ENCODE results near the gene IKBKG. TPM values are rescaled to one million over a fixed set of nuclear protein-coding genes. Genes with fewer than 3 reads are reported as not detected.
"Not testable (repeated sequence)": the region's sequence is repeated elsewhere in the genome, so short reads cannot be mapped to it uniquely, and the experiment has no call there.

IKBKG gene
- total RNA-seq, 2 experiments from 2014 or later, result 51.1 to 56.0 TPM

DNA sequence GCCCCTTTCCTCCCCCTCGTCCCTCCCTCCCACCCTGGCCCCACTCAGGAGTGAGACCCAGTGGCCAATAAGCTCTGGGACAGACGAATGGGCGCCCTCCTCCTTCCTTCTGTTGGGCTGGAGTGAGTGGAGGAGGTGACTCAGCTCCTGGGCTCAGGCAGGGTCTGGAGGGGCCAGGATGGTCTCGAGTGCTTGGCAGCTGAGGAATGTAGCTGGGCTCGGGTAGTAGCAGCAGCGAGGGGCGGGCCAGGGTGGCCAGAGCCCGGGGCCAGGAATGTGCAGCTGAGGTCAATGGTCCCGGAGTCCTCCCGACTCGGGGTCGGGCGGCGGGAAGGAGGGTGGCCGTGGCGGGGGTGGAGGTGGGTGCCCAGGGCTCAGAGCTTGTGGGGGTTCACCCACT is 15.8 kb upstream of the IKBKG start:
- Mint-ChIP-seq H3K27ac (no peak overlapping the region), H3K36me3 (ENCODE audit: low read depth) (peaks cover 29% of the 10 kb centered on the region), H3K27me3 (ENCODE audit: low read depth) (no peaks in the 10 kb centered on the region), H3K4me1 (ENCODE audit: low read depth) (peaks cover 17% of the 10 kb centered on the region), H3K4me3 (no peak overlapping the region), H3K9me3 (ENCODE audit: insufficient read depth) (no peaks in the 10 kb centered on the region)
- ATAC-seq, result no peak
- ChIA-PET POLR2A (no interaction called here), CTCF (no interaction called here)
- no peak for DNase-seq

DNA sequence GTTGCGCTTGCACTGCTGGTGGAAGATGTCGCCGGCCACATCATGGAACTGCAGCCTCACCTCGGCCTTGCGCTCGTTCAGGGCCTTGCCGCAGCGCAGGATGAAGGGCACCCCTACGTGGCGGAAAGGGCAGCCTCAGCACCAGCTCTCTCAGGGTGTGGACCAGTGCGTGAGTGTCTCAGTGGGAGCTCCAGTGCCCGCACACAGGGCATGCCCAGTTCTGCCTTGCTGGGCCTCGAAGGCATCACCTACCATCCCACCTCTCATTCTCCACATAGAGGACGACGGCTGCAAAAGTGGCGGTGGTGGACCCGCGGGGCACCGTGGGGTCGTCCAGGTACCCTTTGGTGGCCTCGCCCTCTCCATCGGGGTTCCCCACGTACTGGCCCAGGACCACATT is 14.7 kb upstream of the IKBKG start:
- Mint-ChIP-seq H3K27ac (no peak overlapping the region), H3K27me3 (ENCODE audit: low read depth) (no peaks in the 10 kb centered on the region), H3K4me3 (no peak overlapping the region), H3K36me3 (ENCODE audit: low read depth) (peaks cover 29% of the 10 kb centered on the region), H3K9me3 (ENCODE audit: insufficient read depth) (no peaks in the 10 kb centered on the region), H3K4me1 (ENCODE audit: low read depth) (peaks cover 7% of the 10 kb centered on the region)
- no peak for DNase-seq
- ATAC-seq, result no peak
- POLR2A ChIA-PET, result interaction anchor here (0.9 kb wide), 1 partner anchor 135 kb away, joined by 3 read pairs; no protein-coding TSS in a partner anchor
- CTCF ChIA-PET, result interaction anchor here (1.6 kb wide), 1 partner anchor 159 kb away, joined by 10 read pairs; the partner anchor contains the start of gene FLNA

DNA sequence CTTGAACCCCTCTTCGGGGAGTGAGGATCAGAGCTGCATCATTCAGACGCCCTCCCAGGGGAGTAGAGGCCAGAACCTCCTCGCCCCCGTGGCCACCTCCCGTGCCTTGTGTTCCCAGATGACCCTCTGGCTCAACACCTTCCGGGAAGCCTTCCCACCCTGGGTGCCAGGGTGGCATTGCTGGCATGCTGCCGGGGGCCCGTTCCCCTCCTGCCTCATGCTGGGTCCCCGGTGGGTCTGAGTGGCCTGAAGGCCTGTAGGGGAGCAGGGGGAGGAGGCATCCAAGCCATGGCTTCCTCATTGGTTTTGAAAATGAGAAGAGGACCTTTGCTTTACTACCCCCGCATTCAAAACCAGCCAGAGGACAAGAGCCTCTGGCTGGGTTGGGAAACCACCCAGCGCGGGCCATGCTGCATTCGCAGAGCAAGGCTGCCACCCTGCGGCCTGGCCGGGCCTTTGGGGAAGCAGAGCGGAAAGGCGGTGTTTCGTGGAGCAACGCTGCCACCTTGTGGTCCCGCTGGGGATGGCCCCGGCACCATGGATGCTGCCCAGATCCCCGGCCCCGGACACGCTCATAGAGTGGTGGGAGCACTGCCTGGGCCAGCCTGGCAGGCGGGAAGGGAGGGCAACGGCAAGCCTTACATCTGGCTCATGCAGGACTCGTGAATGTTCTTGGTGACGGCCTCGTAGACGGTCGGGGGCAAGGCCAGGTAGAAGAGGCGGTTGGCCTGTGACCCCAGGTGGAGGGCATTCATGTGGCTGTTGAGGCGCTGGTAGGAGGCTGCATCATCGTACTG is 12.7 kb upstream of the IKBKG start:
- CTCF ChIA-PET, result interaction anchor here (0.8 to 1.8 kb wide), 8 partner anchors 8 to 161 kb away, joined by 3 to 10 read pairs (median 4); partner anchors contain the start of genes FLNA, RPL10 and SLC10A3
- peaks cover 35% of the 10 kb centered on the region for H3K36me3 Mint-ChIP-seq (ENCODE audit: low read depth)
- H3K27ac Mint-ChIP-seq, result peak overlapping the region; percentile 66
- POLR2A ChIA-PET, result interaction anchor here (2.6 kb wide), 1 partner anchor 136 kb away, joined by 9 read pairs; the partner anchor contains the start of gene RPL10
- peak; percentile 89 for DNase-seq
- peaks cover 14% of the 10 kb centered on the region for H3K4me1 Mint-ChIP-seq (ENCODE audit: low read depth)
- H3K27me3 Mint-ChIP-seq (ENCODE audit: low read depth), result no peaks in the 10 kb centered on the region
- ATAC-seq, result peak; percentile 97
- no peaks in the 10 kb centered on the region for H3K9me3 Mint-ChIP-seq (ENCODE audit: insufficient read depth)
- no peak overlapping the region for H3K4me3 Mint-ChIP-seq

DNA sequence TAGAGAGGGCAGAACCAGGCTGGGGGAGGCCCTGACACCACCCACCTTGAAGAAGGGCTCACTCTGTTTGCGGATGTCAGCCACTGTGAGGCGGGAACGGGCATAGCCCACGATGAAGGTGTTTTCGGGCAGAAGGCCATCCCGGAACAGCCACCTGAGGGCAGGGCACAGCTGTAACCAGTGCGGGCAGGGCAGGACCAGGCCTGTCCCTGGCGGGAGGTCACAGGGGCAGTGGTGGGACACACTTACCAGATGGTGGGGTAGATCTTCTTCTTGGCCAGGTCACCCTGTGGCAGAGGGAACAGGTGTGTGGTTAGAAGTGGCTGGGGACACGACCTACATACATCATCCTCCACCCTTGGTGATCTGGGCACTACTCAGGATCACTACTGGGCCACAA is 11.5 kb upstream of the IKBKG start:
- no peak for ATAC-seq
- no peaks in the 10 kb centered on the region for H3K27me3 Mint-ChIP-seq (ENCODE audit: low read depth)
- no peak overlapping the region for H3K4me3 Mint-ChIP-seq
- CTCF ChIA-PET, result interaction anchor here (1.0 to 1.1 kb wide), 2 partner anchors 137 to 162 kb away, joined by 3 to 5 read pairs; no protein-coding TSS in a partner anchor
- no peaks in the 10 kb centered on the region for H3K9me3 Mint-ChIP-seq (ENCODE audit: insufficient read depth)
- DNase-seq, result no peak
- H3K4me1 Mint-ChIP-seq (ENCODE audit: low read depth), result peaks cover 14% of the 10 kb centered on the region
- no peak overlapping the region for H3K27ac Mint-ChIP-seq
- POLR2A ChIA-PET, result interaction anchor here (2.6 kb wide), 1 partner anchor 137 kb away, joined by 9 read pairs; the partner anchor contains the start of gene RPL10
- peaks cover 33% of the 10 kb centered on the region for H3K36me3 Mint-ChIP-seq (ENCODE audit: low read depth)

DNA sequence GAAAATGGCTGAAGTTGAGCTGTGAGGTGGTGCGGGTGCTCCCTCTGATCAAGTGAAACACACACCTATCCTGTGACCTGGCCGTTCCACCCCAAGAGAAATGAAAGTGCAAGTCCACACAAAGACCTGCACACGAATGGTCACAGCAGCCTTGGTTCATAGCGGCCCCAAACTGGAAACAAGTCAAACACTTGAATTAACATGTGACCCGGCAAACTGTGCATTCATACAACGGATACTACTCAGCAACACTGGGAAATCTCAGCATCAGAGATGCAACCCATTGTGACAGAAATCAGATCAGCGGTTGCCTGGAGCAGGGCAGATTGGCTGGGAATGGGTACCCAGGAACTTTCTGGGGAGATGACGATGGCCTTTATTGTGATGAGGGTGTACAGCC is 8.3 kb upstream of the IKBKG start:
- ATAC-seq, result no peak
- Mint-ChIP-seq H3K27me3 (ENCODE audit: low read depth) (no peaks in the 10 kb centered on the region), H3K4me3 (no peak overlapping the region), H3K9me3 (ENCODE audit: insufficient read depth) (no peaks in the 10 kb centered on the region), H3K4me1 (ENCODE audit: low read depth) (peaks cover 34% of the 10 kb centered on the region), H3K36me3 (ENCODE audit: low read depth) (peaks cover 32% of the 10 kb centered on the region), H3K27ac (peak overlapping the region; percentile 43)
- POLR2A ChIA-PET, result no interaction called here
- CTCF ChIA-PET, result interaction anchor here (1.1 kb wide), 1 partner anchor 165 kb away, joined by 4 read pairs; no protein-coding TSS in a partner anchor
- no peak for DNase-seq

DNA sequence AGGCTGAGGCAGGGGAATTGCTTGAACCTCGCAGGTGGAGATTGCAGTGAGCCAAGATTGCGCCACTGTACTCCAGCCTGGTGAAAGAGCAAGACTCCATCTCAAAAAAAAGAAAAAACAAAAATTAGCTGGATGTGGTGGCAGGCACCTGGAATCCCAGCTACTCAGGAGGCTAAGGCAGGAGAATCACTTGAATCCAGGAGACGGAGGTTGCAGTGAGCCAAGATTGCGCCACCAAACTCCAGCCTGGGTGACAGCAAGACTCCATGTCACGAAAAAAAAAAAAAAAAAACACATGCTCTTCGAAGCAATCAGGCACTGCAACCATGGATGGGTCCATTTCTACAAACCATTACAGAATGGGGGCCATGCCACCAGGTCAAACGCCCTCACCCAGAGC is 7.1 kb upstream of the IKBKG start:
- POLR2A ChIA-PET, result interaction anchor here (1.0 to 1.3 kb wide), 2 partner anchors 13 to 141 kb away, joined by 3 read pairs; no protein-coding TSS in a partner anchor
- H3K9me3 Mint-ChIP-seq (ENCODE audit: insufficient read depth); H3K27me3 Mint-ChIP-seq (ENCODE audit: low read depth); H3K27ac Mint-ChIP-seq; CTCF ChIA-PET; H3K4me3 Mint-ChIP-seq; DNase-seq; ATAC-seq: not testable (repeated sequence)
- Mint-ChIP-seq H3K36me3 (ENCODE audit: low read depth) (peaks cover 33% of the 10 kb centered on the region), H3K4me1 (ENCODE audit: low read depth) (peaks cover 36% of the 10 kb centered on the region)

DNA sequence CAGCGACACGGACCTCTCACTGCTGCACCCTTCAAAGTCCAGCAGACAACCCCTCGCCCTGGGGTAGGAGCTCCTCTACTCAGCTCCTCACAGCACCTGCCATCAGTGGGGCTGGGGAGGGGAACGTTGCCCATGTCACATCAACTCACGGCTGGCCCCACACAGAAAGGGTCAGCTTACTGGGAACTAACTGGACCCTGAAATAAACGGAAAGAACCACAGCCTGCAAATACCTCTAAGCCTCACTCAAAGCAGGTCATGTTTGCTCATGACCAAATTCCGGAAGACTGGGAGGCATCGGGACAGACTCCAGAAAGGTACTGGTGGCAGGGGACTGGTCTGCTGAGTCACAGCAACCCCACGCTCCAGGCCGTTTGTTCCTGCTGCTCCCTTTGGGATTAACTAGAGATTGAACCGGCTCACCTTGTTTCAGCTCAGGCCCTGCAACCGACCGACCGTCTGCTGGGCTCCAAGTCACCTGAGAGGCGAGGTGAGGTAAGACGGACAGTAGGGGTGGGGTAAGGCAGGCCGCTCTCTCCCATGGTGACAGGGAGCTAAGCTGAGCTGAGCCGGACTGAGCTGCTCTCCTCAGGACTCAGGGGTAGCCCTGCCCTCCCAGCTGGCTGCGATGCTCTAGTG is 6.4 kb upstream of the IKBKG start:
- ATAC-seq (no peak), DNase-seq (no peak)
- Mint-ChIP-seq H3K27ac (peak overlapping the region; percentile 55), H3K9me3 (ENCODE audit: insufficient read depth) (no peaks in the 10 kb centered on the region), H3K4me1 (ENCODE audit: low read depth) (peaks cover 40% of the 10 kb centered on the region), H3K27me3 (ENCODE audit: low read depth) (no peaks in the 10 kb centered on the region), H3K4me3 (no peak overlapping the region), H3K36me3 (ENCODE audit: low read depth) (peaks cover 33% of the 10 kb centered on the region)
- ChIA-PET POLR2A (interaction anchor here (1.0 to 1.5 kb wide), 2 partner anchors 141 to 143 kb away, joined by 3 to 6 read pairs; partner anchors contain the start of gene RPL10), CTCF (no interaction called here)

DNA sequence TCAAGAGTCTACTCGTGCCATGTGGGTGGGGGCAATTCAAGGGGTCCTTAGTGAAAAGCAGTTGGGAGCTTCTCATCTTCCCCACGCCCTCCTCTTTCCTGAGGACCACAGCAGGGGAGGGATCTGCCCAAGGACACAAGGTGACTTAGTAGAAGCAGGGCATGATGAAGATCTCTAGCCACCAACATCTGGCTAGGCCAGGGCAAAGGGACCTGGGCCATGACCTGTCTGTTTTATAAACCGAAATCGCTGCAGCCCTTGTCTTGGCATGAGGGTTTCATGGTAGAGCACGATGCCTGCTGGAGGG is 5.9 kb upstream of the IKBKG start:
- H3K4me3 Mint-ChIP-seq, result no peak overlapping the region
- no peaks in the 10 kb centered on the region for H3K9me3 Mint-ChIP-seq (ENCODE audit: insufficient read depth)
- H3K27me3 Mint-ChIP-seq (ENCODE audit: low read depth), result no peaks in the 10 kb centered on the region
- H3K4me1 Mint-ChIP-seq (ENCODE audit: low read depth), result peaks cover 43% of the 10 kb centered on the region
- ChIA-PET CTCF (interaction anchor here (0.6 to 1.4 kb wide), 2 partner anchors 143 to 168 kb away, joined by 3 to 4 read pairs; partner anchors contain the start of gene RPL10), POLR2A (interaction anchor here (1.5 to 2.5 kb wide), 2 partner anchors 130 to 144 kb away, joined by 6 to 9 read pairs; partner anchors contain the start of genes RPL10 and TAFAZZIN)
- DNase-seq (no peak), ATAC-seq (no peak)
- peaks cover 34% of the 10 kb centered on the region for H3K36me3 Mint-ChIP-seq (ENCODE audit: low read depth)
- H3K27ac Mint-ChIP-seq, result peak overlapping the region; percentile 93

DNA sequence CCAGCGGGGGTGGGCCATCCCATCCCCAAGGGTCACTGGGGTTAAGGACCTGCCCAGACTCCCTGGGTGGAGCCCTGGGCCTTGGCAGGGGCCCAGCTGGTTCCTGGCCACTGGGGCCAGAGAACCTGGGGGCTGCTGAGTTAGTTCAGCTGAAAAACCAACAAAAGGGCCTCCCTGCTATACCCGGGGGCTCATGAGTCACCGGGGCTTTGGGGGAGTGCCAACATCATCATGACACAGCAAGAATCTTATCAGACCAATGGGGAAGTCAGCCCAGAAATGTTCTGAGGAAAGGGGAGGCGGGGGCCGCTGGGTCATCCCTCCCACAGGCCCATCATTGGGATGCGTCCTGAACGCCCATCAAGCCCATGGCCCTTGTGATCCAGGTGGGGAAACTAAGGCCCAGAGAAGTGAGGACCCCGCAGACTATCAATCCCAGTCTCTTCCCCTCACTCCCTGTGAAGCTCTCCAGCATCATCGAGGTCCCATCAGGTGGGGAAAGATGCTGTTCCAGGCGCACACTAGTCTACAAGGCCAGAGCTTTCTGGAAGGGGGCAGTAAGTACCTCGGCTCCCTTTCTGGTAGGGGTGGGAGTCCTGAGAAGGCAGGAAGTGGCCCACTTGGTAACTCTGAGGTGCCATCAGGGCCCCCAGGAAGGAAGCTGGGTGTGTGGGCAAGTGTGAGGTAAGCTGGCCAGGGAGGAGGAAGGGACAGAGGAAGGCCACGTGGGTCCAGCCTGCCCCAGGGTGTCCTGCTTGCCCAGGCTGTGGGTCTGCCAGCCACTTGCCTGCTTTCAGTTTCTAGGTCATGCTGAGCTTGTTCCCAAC is 5.3 kb upstream of the IKBKG start:
- Mint-ChIP-seq H3K4me1 (ENCODE audit: low read depth) (peaks cover 43% of the 10 kb centered on the region), H3K36me3 (ENCODE audit: low read depth) (peaks cover 34% of the 10 kb centered on the region), H3K4me3 (peak overlapping the region; percentile 76), H3K27me3 (ENCODE audit: low read depth) (no peaks in the 10 kb centered on the region), H3K27ac (peak overlapping the region; percentile 93), H3K9me3 (ENCODE audit: insufficient read depth) (no peaks in the 10 kb centered on the region)
- ChIA-PET CTCF (interaction anchor here (0.6 to 2.2 kb wide), 4 partner anchors 15 to 234 kb away, joined by 3 to 9 read pairs (median 4); partner anchors contain the start of gene RPL10), POLR2A (interaction anchor here (1.1 to 2.5 kb wide), 4 partner anchors 130 to 172 kb away, joined by 3 to 9 read pairs (median 4); partner anchors contain the start of genes RPL10 and TAFAZZIN)
- no peak for ATAC-seq
- DNase-seq, result peak; percentile 49

DNA sequence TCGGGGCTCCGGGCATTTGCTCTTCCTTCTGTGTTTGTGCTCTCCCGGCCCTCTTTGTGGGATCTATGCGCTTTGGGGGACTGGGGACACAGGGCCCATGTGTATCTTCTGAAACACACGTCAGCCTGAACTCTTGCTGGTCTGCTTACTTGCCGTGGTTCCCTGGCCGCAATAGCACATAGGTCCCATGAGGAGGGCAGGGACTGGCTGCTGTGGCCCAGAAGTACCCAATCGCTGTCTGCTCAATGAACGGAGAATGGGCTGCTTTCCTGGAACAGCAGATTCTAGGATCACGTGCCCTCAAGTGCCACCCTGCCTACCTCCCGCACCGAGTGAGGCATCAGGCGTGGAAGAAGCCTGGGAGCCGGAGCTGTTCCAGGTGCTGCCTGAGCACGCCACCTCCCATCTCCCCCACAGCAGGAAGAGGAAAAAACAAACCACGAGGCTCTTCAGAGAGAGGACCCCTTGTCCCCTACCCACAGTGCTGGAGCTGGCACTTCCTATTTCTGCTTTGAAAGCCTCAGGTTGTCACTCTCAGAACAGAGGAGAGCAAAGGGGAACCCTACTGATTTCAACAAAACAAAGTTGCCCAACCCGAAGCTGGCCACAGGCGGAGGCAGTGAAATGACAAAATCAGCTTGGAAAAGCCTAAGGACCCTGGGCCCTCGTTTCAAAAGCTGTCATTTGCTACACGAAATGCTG is 4.5 kb upstream of the IKBKG start:
- CTCF ChIA-PET, result interaction anchor here (1.0 to 2.2 kb wide), 4 partner anchors 16 to 235 kb away, joined by 3 to 9 read pairs (median 4); no protein-coding TSS in a partner anchor
- peak; percentile 5 for ATAC-seq
- peaks cover 43% of the 10 kb centered on the region for H3K4me1 Mint-ChIP-seq (ENCODE audit: low read depth)
- POLR2A ChIA-PET, result interaction anchor here (1.1 to 2.5 kb wide), 3 partner anchors 131 to 173 kb away, joined by 3 to 9 read pairs (median 3); partner anchors contain the start of gene TAFAZZIN
- H3K27ac Mint-ChIP-seq, result peak overlapping the region; percentile 93
- H3K4me3 Mint-ChIP-seq, result peak overlapping the region; percentile 76
- H3K9me3 Mint-ChIP-seq (ENCODE audit: insufficient read depth), result no peaks in the 10 kb centered on the region
- no peaks in the 10 kb centered on the region for H3K27me3 Mint-ChIP-seq (ENCODE audit: low read depth)
- peak; percentile 43 for DNase-seq
- H3K36me3 Mint-ChIP-seq (ENCODE audit: low read depth), result peaks cover 35% of the 10 kb centered on the region

Measured in activated CD8-positive, alpha-beta T cell treated with anti-CD3 and anti-CD28 coated beads, Interleukin-2, amount 10 ng/mL, durations not matched to agents 7 days and 5 days (primary cell).